HCT116 (cell line): ENCODE data around the gene ENTR1. TPM values are rescaled to one million over a fixed set of nuclear protein-coding genes. Genes with fewer than 3 reads are reported as not detected.

ENCODE experiments used
- ATAC-seq: fragments of 200-7000 bp; cut with Tn5 transposase; 2 replicates; pipeline ENCODE4 v1.9.1; 2020; ENCODE audit warnings: mild to moderate bottlenecking, moderate library complexity
- BruUV-seq: library from RNA; stranded (reverse); fragments of 400-500 nt; replicated peaks from 2 replicates; lab custom pipeline; 2021; lab: Mats Ljungman, UMichigan
- CTCF ChIA-PET: fragments of 300-600 bp; sonication (Branson Sonifier 250); formaldehyde crosslinking; loops from one replicate; lab custom pipeline; 2021; ENCODE audit warnings: antibody characterized with exemption; lab: Charles Lee
- POLR2A ChIA-PET: fragments of 300-600, 350-600 bp; sonication (Branson Sonifier 250); formaldehyde crosslinking; loops from one replicate; lab custom pipeline; 2021; ENCODE audit warnings: antibody characterized with exemption; lab: Charles Lee
- RAD21 ChIA-PET, 2 experiments: fragments of 300-600 bp; sonication (Branson Sonifier 250); formaldehyde crosslinking; loops; one replicate each; lab custom pipeline; 2023; ENCODE audit warnings: low total read pairs in 2 of 2; ENCODE audit not compliant: uncharacterized antibody in 2 of 2, unreplicated experiment in 2 of 2, low non-redundant PET in 1 of 2; lab: Charles Lee
- DNase-seq: peaks from one replicate; pipeline ENCODE4 v3.0.0-alpha.2; 2010; ENCODE audit warnings: low read depth, low spot score
- H2AFZ ChIP-seq: fragments of 200-600 bp; shearing (Covaris generic), sonication (generic); 2 replicates; pipeline ENCODE4 v1.6.1; 2017; ENCODE audit warnings: low read depth, mixed run types, mixed read lengths, antibody characterized with exemption, low read length; ENCODE audit not compliant: poor library complexity, severe bottlenecking
- H3K27ac ChIP-seq: 2 replicates; pipeline ENCODE4 v1.5.1; 2012; ENCODE audit warnings: low read depth, low read length
- H3K27me3 ChIP-seq: fragments of 200-600 bp; sonication (generic); 2 replicates; pipeline ENCODE4 v1.6.1; 2016; ENCODE audit warnings: mixed run types, low read length, mixed read lengths; ENCODE audit not compliant: insufficient read depth
- H3K36me3 ChIP-seq, 2 experiments: fragments of 200-500 bp in 1 of 2; fragments of 200-600 bp in 1 of 2; sonication (Bioruptor generic) in 1 of 2; sonication (generic) in 1 of 2; 2 replicates each; pipeline versions ENCODE4 v1.5.1 to v1.6.1; 2014 to 2016; ENCODE audit warnings: low read length in 2 of 2, inconsistent platforms in 1 of 2, mixed read lengths in 1 of 2, mixed run types in 1 of 2; ENCODE audit not compliant: insufficient read depth in 2 of 2, control insufficient read depth in 1 of 2
- H3K4me1 ChIP-seq, 2 experiments: fragments of 200-600 bp in 1 of 2; sonication (generic) in 1 of 2; 2 replicates each; pipeline versions ENCODE4 v1.5.1 to v1.6.1; 2012 to 2017; ENCODE audit warnings: low read length in 2 of 2, inconsistent platforms in 1 of 2, mild to moderate bottlenecking in 1 of 2, mixed read lengths in 1 of 2, mixed run types in 1 of 2, moderate library complexity in 1 of 2; ENCODE audit not compliant: insufficient read depth in 2 of 2, control insufficient read depth in 1 of 2
- H3K4me2 ChIP-seq: fragments of 200-600 bp; sonication (generic); 2 replicates; pipeline ENCODE4 v1.6.1; 2017; ENCODE audit warnings: mixed run types, low read length, mixed read lengths
- H3K4me3 ChIP-seq, 2 experiments: fragments of 200-600 bp in 1 of 2; sonication (generic) in 1 of 2; replicated peaks in 1 of 2; 2 replicates each; pipeline ENCODE4 v1.5.1; 2011 to 2016; ENCODE audit warnings: low read length in 2 of 2, control low read depth in 1 of 2, low read depth in 1 of 2, mild to moderate bottlenecking in 1 of 2, mixed read lengths in 1 of 2, mixed run types in 1 of 2
- H3K79me2 ChIP-seq: fragments of 200-600 bp; sonication (generic); 2 replicates; pipeline ENCODE4 v1.6.1; 2017; ENCODE audit warnings: mild to moderate bottlenecking, mixed run types, low read length, moderate library complexity, mixed read lengths; ENCODE audit not compliant: insufficient read depth
- H3K9ac ChIP-seq: fragments of 200-600 bp; sonication (generic); 2 replicates; pipeline ENCODE4 v1.6.1; 2016; ENCODE audit warnings: low read length, mixed read lengths
- H3K9me2 ChIP-seq: fragments of 200-600 bp; sonication (generic), shearing (Covaris generic); 2 replicates; pipeline ENCODE4 v1.6.1; 2017; ENCODE audit warnings: mixed run types, mild to moderate bottlenecking, moderate library complexity; ENCODE audit not compliant: insufficient read depth
- H3K9me3 ChIP-seq, 2 experiments: fragments of 200-500 bp in 1 of 2; fragments of 200-600 bp in 1 of 2; sonication (Bioruptor generic) in 1 of 2; sonication (generic) in 1 of 2; 2 replicates each; pipeline ENCODE4 v1.6.1; 2014 to 2017; ENCODE audit warnings: low read length in 2 of 2, mixed read lengths in 2 of 2, inconsistent platforms in 1 of 2, low read depth in 1 of 2, mild to moderate bottlenecking in 1 of 2, mixed run types in 1 of 2, moderate library complexity in 1 of 2; ENCODE audit not compliant: control insufficient read depth in 1 of 2, insufficient read depth in 1 of 2
- H4K20me1 ChIP-seq: fragments of 200-600 bp; sonication (generic), shearing (Covaris generic); 2 replicates; pipeline ENCODE4 v1.6.1; 2017; ENCODE audit warnings: mixed run types, mild to moderate bottlenecking, moderate library complexity; ENCODE audit not compliant: insufficient read depth
- CBX3 ChIP-seq: IDR thresholded peaks from 2 replicates; pipeline ENCODE4 v1.6.1; 2012; ENCODE audit warnings: low read depth
- CEBPB ChIP-seq: IDR thresholded peaks from 2 replicates; pipeline ENCODE4 v1.6.1; 2012; ENCODE audit warnings: low read depth
- EGR1 ChIP-seq: IDR thresholded peaks from 2 replicates; pipeline ENCODE4 v1.6.1; 2012; ENCODE audit warnings: low read depth
- EZH2phosphoT487 ChIP-seq: fragments of 200-600 bp; IDR thresholded peaks from 2 replicates; pipeline ENCODE4 v1.6.1; 2018; ENCODE audit warnings: antibody characterized with exemption, borderline replicate concordance
- FOSL1 ChIP-seq: IDR thresholded peaks from 2 replicates; pipeline ENCODE4 v1.6.1; 2012; ENCODE audit warnings: low read depth
- JUND ChIP-seq: IDR thresholded peaks from 2 replicates; pipeline ENCODE4 v1.6.1; 2012
- POLR2AphosphoS5 ChIP-seq: IDR thresholded peaks from 2 replicates; pipeline ENCODE4 v1.6.1; 2011; ENCODE audit warnings: mild to moderate bottlenecking, low read depth, low read length, moderate library complexity
- SIN3A ChIP-seq: IDR thresholded peaks from 2 replicates; pipeline ENCODE4 v1.6.1; 2012; ENCODE audit warnings: low read depth
- SP1 ChIP-seq: IDR thresholded peaks from 2 replicates; pipeline ENCODE4 v1.6.1; 2012; ENCODE audit warnings: low read depth
- SRF ChIP-seq: IDR thresholded peaks from 2 replicates; pipeline ENCODE4 v1.6.1; 2012; ENCODE audit warnings: low read depth
- TCF7L2 ChIP-seq: IDR thresholded peaks from 2 replicates; pipeline ENCODE4 v1.7.0; 2011; ENCODE audit warnings: borderline replicate concordance, inconsistent platforms; ENCODE audit not compliant: insufficient read depth, insufficient read length; ENCODE audit errors: extremely low read depth
- YY1 ChIP-seq: IDR thresholded peaks from 2 replicates; pipeline ENCODE4 v1.6.1; 2011; ENCODE audit warnings: low read length, low read depth, moderate library complexity, mild to moderate bottlenecking; ENCODE audit not compliant: insufficient replicate concordance; ENCODE audit errors: extremely low read depth
- ZNF274 ChIP-seq: fragments of 200-500 bp; sonication (Bioruptor generic); IDR thresholded peaks from 2 replicates; pipeline ENCODE4 v1.6.1; 2014; ENCODE audit warnings: mild to moderate bottlenecking, low read depth, low read length, inconsistent platforms
- intact Hi-C: fragments of 100-400 bp; cut with micrococcal nuclease; formaldehyde crosslinking; loops from 2 replicates; pipeline ENCODE4 v1.10.0; 2022
- total RNA-seq: library from RNA; stranded (reverse); gene quantifications from one replicate; pipeline ENCODE4 v1.2.1, GENCODE V29; 2021; ENCODE audit not compliant: unreplicated experiment
- TF ChIP-seq, protein P1 (sequence below): IDR thresholded peaks from 2 replicates; pipeline ENCODE4 v1.6.1; 2012
- TF ChIP-seq, protein P2 (sequence below): IDR thresholded peaks from 2 replicates; pipeline ENCODE4 v1.6.1; 2012; ENCODE audit warnings: low read depth
- TF ChIP-seq, protein P3 (sequence below), 3 experiments: fragments of 200-600 bp in 1 of 3; sonication (generic) in 1 of 3; IDR thresholded peaks in 2 of 3; conservative IDR thresholded peaks in 1 of 3; 2 replicates each; pipeline ENCODE4 v1.5.1; 2012 to 2017; ENCODE audit warnings: low read depth in 2 of 3, low read length in 2 of 3, antibody characterized with exemption in 1 of 3, borderline replicate concordance in 1 of 3, control low read depth in 1 of 3, mild to moderate bottlenecking in 1 of 3, mixed read lengths in 1 of 3, mixed run types in 1 of 3, moderate library complexity in 1 of 3; ENCODE audit not compliant: insufficient read depth in 1 of 3
- TF ChIP-seq, protein P4 (sequence below): IDR thresholded peaks from 2 replicates; pipeline ENCODE4 v1.6.1; 2012

ENTR1 gene
- total RNA-seq, 1 experiment from 2014 or later = 119 TPM

DNA sequence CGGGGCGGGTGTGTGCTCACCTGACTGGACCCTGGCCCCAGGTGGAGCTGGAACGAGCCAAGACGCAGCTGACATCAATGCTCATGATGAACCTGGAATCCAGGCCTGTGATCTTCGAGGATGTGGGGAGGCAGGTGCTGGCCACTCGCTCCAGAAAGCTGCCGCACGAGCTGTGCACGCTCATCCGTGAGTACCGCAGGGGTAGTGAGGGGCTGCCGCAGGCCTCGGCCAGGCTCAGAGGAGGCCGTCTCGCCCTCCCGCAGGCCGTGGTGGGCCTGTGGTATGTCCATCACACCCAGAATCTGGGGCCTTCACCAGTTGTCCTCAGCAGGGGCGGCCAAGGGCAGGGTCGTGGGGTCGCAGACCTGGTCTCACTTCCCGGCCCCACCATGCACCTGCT is 11.4 kb upstream of the ENTR1 start:
- no peaks in the 10 kb centered on the region for H4K20me1 ChIP-seq
- POLR2A ChIA-PET = no interaction called here
- H3K4me1 ChIP-seq = no peaks in the 10 kb centered on the region
- peaks cover 40 to 53% of the 10 kb centered on the region in 2 experiments; a peak in 3 of 4 replicates for H3K36me3 ChIP-seq
- CTCF ChIA-PET = no interaction called here
- TF ChIP-seq JUND = no peak
- no peak for TF ChIP-seq CBX3
- TF ChIP-seq, protein P1, sequence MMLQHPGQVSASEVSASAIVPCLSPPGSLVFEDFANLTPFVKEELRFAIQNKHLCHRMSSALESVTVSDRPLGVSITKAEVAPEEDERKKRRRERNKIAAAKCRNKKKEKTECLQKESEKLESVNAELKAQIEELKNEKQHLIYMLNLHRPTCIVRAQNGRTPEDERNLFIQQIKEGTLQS = no peak
- TF ChIP-seq CEBPB = no peak
- no peak for TF ChIP-seq SP1
- TF ChIP-seq TCF7L2 = no peak
- no peak for TF ChIP-seq SIN3A
- TF ChIP-seq ZNF274 = no peak
- no peak for TF ChIP-seq YY1
- TF ChIP-seq, protein P2, sequence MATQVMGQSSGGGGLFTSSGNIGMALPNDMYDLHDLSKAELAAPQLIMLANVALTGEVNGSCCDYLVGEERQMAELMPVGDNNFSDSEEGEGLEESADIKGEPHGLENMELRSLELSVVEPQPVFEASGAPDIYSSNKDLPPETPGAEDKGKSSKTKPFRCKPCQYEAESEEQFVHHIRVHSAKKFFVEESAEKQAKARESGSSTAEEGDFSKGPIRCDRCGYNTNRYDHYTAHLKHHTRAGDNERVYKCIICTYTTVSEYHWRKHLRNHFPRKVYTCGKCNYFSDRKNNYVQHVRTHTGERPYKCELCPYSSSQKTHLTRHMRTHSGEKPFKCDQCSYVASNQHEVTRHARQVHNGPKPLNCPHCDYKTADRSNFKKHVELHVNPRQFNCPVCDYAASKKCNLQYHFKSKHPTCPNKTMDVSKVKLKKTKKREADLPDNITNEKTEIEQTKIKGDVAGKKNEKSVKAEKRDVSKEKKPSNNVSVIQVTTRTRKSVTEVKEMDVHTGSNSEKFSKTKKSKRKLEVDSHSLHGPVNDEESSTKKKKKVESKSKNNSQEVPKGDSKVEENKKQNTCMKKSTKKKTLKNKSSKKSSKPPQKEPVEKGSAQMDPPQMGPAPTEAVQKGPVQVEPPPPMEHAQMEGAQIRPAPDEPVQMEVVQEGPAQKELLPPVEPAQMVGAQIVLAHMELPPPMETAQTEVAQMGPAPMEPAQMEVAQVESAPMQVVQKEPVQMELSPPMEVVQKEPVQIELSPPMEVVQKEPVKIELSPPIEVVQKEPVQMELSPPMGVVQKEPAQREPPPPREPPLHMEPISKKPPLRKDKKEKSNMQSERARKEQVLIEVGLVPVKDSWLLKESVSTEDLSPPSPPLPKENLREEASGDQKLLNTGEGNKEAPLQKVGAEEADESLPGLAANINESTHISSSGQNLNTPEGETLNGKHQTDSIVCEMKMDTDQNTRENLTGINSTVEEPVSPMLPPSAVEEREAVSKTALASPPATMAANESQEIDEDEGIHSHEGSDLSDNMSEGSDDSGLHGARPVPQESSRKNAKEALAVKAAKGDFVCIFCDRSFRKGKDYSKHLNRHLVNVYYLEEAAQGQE = no peak
- no peak for TF ChIP-seq SRF
- no peak for TF ChIP-seq EGR1
- no peak for TF ChIP-seq FOSL1
- TF ChIP-seq, protein P3, sequence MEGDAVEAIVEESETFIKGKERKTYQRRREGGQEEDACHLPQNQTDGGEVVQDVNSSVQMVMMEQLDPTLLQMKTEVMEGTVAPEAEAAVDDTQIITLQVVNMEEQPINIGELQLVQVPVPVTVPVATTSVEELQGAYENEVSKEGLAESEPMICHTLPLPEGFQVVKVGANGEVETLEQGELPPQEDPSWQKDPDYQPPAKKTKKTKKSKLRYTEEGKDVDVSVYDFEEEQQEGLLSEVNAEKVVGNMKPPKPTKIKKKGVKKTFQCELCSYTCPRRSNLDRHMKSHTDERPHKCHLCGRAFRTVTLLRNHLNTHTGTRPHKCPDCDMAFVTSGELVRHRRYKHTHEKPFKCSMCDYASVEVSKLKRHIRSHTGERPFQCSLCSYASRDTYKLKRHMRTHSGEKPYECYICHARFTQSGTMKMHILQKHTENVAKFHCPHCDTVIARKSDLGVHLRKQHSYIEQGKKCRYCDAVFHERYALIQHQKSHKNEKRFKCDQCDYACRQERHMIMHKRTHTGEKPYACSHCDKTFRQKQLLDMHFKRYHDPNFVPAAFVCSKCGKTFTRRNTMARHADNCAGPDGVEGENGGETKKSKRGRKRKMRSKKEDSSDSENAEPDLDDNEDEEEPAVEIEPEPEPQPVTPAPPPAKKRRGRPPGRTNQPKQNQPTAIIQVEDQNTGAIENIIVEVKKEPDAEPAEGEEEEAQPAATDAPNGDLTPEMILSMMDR (IDR thresholded peaks at IDR 0.05 in 2 of 3, conservative IDR thresholded peaks at IDR 0.05 in 1 of 3; ENCODE audit: borderline replicate concordance in 1 of 3, insufficient read depth in 1 of 3, low read depth in 2 of 3, low read length in 2 of 3) = no peak
- TF ChIP-seq POLR2AphosphoS5 = no peak
- TF ChIP-seq, protein P4, sequence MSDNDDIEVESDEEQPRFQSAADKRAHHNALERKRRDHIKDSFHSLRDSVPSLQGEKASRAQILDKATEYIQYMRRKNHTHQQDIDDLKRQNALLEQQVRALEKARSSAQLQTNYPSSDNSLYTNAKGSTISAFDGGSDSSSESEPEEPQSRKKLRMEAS = no peak
- no peak for TF ChIP-seq EZH2phosphoT487
- TF ChIP-seq, all 23 proteins: peak for 0
- Histone ChIP-seq H3K79me2 (peaks cover 5% of the 10 kb centered on the region; the same call in 1 of the 2 replicates), H3K4me2 (no peak overlapping the region), H3K4me3 (no peak overlapping the region), H3K9me3 (no peaks in the 10 kb centered on the region), H3K27ac (no peak overlapping the region), H3K9me2 (no peaks in the 10 kb centered on the region), H3K9ac (no peak overlapping the region), H3K27me3 (no peaks in the 10 kb centered on the region), H2AFZ (no peak overlapping the region)
- DNase-seq (no peak), ATAC-seq (no peak)
- BruUV-seq = no TSS peak
- RAD21 ChIA-PET = no interaction called here
- intact Hi-C loops = no loop called here
